NCI-H748 treated with DMSO at 0.1 percent for 48 hours (cell line): ENCODE results near the gene PAFAH1B1.
A peak's percentile ranks its signal among the peaks of the same experiment; 100 is the strongest.
"Not testable (repeated sequence)": the region's sequence is repeated elsewhere in the genome, so short reads cannot be mapped to it uniquely, and the experiment has no call there.

Experiments used
- DNase-seq: peaks from one replicate; lab custom pipeline; 2025; lab: John Stamatoyannopoulos, UW

The PAFAH1B1 gene

DNA sequence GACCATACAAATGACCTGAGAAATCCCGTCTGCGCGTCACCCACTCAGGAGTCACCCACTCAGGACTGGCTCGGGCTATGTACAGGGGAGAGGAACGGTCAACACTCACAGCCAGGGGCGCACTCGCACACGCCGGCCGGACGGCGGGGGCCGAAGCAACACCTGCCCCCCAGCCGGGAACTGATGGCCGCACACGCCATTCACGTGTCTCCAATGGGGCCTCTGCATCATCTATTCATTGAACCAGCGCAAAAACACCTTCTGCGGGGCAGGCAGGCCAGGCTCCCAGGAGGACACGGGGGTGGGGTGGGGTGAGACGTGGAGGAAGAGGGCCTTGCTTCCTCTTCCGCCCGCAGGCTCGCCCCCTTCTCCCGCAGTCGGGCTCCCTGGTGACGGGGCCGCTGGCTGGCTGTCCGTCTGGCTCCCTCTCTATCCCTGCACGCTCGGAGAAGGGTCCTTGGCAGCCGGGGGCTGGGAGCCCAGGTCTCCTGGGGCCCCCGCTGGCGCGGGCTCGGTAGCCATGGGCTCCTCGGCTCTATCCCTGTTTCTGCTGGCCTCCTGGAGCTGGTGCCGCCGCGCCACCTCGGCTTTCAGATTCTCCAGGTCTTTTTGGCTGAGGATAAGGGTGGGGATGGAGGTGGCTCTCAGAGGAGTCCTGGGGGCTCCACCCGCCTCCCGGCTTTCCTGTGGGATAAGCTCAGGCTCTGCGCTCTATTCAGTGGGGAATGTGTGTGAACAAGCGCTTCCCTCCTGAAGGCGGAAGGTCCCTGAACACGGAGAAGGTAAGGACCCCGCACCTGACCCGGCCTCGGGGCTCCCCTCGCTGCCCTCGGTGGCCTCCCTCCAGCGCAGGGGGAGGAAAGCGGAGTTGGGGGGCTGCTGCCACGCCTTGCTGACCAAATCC lies 97.0 kb downstream of the PAFAH1B1 start:
- DNase-seq: no peak

DNA sequence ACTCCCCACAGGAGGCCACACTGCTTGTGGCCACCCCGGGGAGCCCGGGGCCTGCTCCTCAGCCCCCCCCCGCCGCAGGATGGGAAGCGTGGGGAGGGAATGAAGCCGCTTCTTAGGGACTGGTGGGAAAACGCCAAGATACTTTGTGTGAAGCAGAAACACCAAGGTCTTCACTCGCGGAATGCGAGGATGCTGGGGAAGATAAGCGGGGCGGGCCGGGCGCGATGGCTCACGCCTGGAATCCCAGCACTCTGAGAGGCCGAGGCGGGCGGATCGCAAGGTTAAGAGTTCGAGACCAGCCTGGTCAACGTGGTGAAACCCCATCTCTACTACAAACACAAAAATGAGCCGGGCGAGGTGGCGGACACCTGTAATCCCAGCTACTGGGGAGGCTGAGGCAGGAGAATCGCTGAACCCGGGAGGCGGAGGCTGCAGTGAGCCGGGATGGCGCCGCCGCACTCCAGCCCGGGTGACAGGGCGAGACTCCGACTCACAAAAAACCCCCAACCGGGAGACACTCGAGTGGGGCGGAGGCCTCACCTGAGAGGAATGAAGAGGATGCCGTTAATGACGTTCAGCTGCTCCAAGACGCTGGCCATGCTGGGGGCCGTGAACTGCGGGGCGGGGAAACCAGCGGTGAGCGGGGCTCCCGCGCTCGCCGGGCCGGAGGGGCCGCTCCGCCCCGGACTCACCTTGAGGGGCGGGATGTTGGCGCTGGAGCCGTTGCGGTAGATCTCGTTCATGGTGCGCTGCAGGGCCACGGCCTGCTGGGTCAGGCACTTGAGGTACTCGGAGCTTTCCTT lies 97.8 kb downstream of the PAFAH1B1 start:
- no peak for DNase-seq

DNA sequence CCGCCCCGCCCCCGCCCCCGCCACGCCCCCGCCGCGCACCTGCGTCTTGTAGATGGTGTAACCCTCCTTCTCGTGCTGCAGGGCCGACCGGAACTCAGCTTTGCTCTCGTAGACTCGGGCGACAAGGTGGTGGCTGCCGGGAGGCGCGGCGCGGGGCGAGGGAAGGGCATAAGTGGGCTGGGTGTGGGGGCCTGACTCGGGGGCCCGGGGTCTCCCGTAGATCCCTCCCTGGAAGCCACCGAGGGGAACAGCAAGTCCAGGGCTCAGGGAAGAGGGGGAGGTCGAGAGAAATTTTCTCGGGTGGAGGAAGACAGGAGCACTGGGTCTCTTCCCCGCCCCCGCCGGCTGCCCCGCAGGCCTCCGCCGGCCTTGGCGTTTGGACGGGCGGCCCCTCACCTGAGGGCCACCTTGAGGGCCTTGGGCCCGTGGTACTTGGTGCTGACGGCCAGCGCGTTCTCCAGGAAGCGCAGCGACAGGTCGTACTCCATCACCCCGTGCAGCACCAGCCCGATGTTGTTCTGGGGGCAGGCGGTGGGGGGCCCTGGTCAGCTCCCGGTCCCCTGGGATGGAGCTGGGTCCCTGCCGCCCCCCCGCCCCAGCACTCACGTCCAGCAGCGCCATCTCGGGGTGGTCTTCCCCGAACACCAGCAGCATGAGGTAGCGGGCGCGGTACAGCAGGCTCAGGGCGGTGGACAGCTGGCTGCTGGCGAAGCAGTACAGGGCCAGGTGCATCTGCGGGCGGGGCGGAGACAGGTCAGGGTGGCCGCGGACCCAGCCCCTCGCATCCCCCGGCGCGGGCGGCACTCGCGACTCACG lies 98.7 kb downstream of the PAFAH1B1 start:
- DNase-seq: no peak

GRCh38 chr17:2692781-2693135 lies 99.3 kb downstream of the PAFAH1B1 start:
- no peak for DNase-seq

- no peak for DNase-seq
Measured at GRCh38 chr17:2693561-2694380, 100.3 kb downstream of the PAFAH1B1 start.

- DNase-seq: no peak
Measured at GRCh38 chr17:2694381-2695242, 101.2 kb downstream of the PAFAH1B1 start.

GRCh38 chr17:2695243-2695960 lies 101.9 kb downstream of the PAFAH1B1 start:
- DNase-seq: no peak

- DNase-seq: no peak
Measured at GRCh38 chr17:2695961-2696760, 102.7 kb downstream of the PAFAH1B1 start.

DNA sequence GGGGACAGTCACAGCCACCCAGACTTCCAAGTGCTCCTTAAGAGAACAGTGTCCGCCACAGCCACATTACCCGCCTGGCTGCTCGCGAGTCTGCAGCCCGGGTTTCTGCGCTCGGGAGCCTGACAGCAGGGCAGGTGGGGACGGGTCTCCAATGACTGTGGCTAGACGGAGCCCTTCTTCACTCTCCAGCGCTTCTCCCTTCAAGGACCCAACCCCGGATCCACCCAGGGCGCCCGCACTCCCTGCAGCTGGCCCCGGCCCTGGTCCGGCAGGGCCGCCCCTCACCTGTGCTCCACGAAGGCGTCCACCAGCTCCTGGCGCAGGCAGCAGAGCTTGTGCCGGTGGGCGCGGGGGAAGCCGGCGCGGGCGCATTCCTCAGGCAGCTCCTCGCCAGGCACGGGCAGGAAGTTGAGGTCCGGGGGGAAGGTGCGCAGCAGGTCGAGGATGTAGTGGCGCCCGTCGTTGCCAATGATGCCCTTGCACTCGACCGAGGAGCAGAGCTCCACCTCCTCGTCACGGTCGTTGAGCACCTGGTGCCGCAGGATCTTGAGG lies 104.2 kb downstream of the PAFAH1B1 start:
- DNase-seq: no peak

DNA sequence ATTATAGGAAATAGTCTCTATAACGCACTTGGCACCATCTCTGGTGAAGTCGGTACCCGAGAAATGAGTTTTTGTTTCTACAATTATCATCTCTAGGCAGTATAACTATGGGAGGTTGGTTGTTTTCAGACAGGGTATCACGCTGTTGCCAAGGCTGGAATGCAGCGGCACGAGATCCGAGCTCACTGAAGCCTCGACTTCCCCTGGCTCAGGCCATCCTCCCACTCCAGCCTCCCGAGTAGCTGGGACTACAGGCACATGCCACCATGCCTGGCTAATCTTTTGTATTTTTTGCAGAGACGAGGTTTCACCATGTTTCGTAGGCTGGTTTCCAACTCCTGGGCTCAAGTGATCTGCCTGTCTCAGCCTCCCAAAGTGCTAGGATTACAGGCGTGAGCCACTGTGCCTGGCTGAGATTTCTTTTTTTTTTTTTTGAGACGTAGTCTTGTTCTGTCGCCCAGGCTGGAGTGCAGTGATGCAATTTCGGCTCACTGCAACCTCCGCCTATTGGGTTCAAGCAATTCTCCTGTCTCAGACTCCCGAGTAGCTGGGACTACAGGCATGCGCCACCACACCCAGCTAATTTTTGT lies 105.9 kb downstream of the PAFAH1B1 start:
- DNase-seq: not testable (repeated sequence)

DNA sequence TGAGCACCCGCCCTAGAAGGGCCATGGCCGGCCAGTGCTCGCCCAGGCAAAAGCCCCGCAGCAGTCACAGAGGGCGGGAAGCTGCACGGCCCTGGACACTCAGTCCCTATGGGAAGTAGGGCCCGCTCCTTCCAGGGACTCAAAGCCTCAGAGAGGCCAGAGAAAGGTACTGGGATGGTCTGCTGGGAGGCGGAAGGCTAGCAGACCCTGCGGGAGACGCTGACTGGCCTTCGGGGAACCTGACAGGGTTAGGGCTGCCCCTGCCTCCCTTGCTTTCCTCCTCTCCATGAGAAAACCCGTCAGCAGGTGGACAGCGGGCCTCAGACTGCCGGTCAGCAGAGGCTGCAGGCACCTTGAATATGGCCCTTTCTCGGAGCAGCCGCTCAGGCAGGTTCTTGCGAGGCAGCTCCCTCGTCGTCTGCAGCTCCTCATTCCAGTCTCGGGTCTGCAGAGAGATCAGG lies 106.6 kb downstream of the PAFAH1B1 start:
- DNase-seq: no peak

- peak; percentile 93 for DNase-seq
Measured at GRCh38 chr17:2700491-2701141, 107.2 kb downstream of the PAFAH1B1 start.

- DNase-seq: no peak
Measured at GRCh38 chr17:2701161-2701995, 107.9 kb downstream of the PAFAH1B1 start.

DNA sequence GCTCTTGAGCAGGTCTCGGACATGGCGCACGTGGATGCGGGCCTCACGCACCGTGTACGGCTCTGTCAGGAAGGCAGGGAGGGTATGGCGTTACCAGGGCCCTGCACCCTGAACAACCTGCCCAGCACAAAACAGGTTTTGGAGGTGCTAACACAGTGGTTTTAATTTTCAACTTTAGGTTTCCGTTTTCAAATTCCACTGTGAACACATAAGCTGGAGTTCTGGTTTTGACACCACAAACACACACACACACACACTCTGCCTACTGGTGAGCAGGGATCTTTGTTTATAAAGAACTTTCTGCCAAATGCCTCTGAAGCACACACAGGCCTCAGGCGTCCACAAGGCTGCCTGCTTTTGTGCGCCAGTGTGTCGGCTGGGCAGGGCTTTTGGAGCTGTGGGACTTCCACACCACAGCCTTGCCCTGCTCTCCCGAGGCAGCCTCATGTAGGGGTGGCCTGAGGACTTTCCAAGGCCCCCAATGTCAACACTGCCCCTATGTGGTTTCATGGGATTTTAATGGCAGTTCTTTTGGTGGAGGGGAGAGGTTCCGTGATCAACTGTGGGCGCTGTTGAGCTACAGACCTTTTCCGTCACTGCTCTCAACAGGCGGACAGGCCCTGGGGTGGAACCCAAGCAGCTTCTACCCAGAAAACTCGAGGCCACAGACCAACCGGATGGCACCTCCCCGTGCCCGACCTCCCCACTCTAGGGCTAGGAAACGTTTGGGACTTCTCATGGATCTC lies 108.7 kb downstream of the PAFAH1B1 start:
- no peak for DNase-seq

GRCh38 chr17:2703181-2703580 lies 109.7 kb downstream of the PAFAH1B1 start:
- no peak for DNase-seq

DNA sequence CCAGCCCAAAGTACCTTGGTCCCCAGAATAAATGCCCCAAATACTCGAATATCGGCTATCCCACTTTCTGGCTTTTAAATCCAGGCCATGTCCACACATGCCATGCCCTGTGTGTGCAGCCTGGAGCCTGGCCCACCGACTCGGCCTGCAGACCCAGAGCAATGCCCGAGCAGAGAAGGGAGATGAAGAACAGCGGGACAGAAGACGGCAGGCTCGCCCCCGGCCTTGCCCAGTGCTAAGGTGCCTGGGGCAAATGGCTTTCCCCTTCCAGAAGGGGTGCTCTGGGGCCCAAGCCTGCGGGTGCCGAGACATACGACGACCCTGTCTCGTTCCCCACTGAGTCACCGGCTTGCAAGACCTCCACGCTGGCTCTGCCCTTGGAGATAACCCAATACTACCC lies 110.2 kb downstream of the PAFAH1B1 start:
- no peak for DNase-seq
